Chondrocyte (in vitro differentiated cells): ENCODE results near the gene GGTLC3. TPM values are rescaled to one million over a fixed set of nuclear protein-coding genes. Genes with fewer than 3 reads are reported as not detected.

Source experiments
- total RNA-seq: library from RNA; stranded (reverse); gene quantifications from 3 replicates; pipeline ENCODE4 v1.2.1, GENCODE V29; 2021

Gene GGTLC3
- total RNA-seq, 1 donor from 2014 or later: 0.42 TPM

Other genes with a start within 250 kb of the GGTLC3 start
- 0.67 to 1.7 TPM in 2 of 3 replicates, not detected in the other for gene TMEM191B, start 9.6 kb upstream of the GGTLC3 start, total RNA-seq
- 1.5 to 2.3 TPM (median 1.6 TPM) in 3 replicates for gene RIMBP3, start 93.8 kb upstream of the GGTLC3 start, total RNA-seq